ENCODE measurements around the gene TNFRSF13B.
"Not testable (repeated sequence)": the region's sequence is repeated elsewhere in the genome, so short reads cannot be mapped to it uniquely, and the experiment has no call there.

The TNFRSF13B gene

GRCh38 chr17:16926571-16927451 lies 45.1 kb downstream of the TNFRSF13B start:
- no peak for DNase-seq (ENCODE audit: low read depth in 2 of 2)

GRCh38 chr17:16926061-16926511 lies 45.8 kb downstream of the TNFRSF13B start:
- no peak for DNase-seq (ENCODE audit: low read depth in 2 of 2)

GRCh38 chr17:16925461-16926060 lies 46.4 kb downstream of the TNFRSF13B start:
- no peak for DNase-seq (ENCODE audit: low read depth in 2 of 2)

GRCh38 chr17:16924696-16925440 lies 47.0 kb downstream of the TNFRSF13B start:
- DNase-seq (ENCODE audit: low read depth in 2 of 2) = no peak

GRCh38 chr17:16923904-16924695 lies 47.8 kb downstream of the TNFRSF13B start:
- DNase-seq (ENCODE audit: low read depth in 2 of 2) = no peak

GRCh38 chr17:16923097-16923903 lies 48.6 kb downstream of the TNFRSF13B start:
- no peak for DNase-seq (ENCODE audit: low read depth in 2 of 2)

GRCh38 chr17:16922386-16923096 lies 49.4 kb downstream of the TNFRSF13B start:
- no peak for DNase-seq (ENCODE audit: low read depth in 2 of 2)

- DNase-seq (ENCODE audit: low read depth in 2 of 2) = not testable (repeated sequence)
These were observed 50.5 kb downstream of the TNFRSF13B start for GRCh38 chr17:16921451-16921850.

- no peak for DNase-seq (ENCODE audit: low read depth in 2 of 2)
These were observed 51.3 kb downstream of the TNFRSF13B start for GRCh38 chr17:16920628-16921020.

- DNase-seq (ENCODE audit: low read depth in 2 of 2) = no peak
These were observed 52.0 kb downstream of the TNFRSF13B start for GRCh38 chr17:16919663-16920627.

- no peak for DNase-seq (ENCODE audit: low read depth in 2 of 2)
These were observed 53.5 kb downstream of the TNFRSF13B start for GRCh38 chr17:16918443-16918842.

- DNase-seq (ENCODE audit: low read depth in 2 of 2) = no peak
These were observed 54.1 kb downstream of the TNFRSF13B start for GRCh38 chr17:16917671-16918394.

- DNase-seq (ENCODE audit: low read depth in 2 of 2) = no peak
These were observed 55.4 kb downstream of the TNFRSF13B start for GRCh38 chr17:16916557-16916920.

- no peak for DNase-seq (ENCODE audit: low read depth in 2 of 2)
These were observed 56.0 kb downstream of the TNFRSF13B start for GRCh38 chr17:16915752-16916556.

GRCh38 chr17:16913463-16913862 lies 58.5 kb downstream of the TNFRSF13B start:
- no peak for DNase-seq (ENCODE audit: low read depth in 2 of 2)

GRCh38 chr17:16912021-16912962 lies 59.6 kb downstream of the TNFRSF13B start:
- DNase-seq (ENCODE audit: low read depth in 2 of 2) = no peak

All from stimulated activated CD8-positive, alpha-beta memory T cell treated with anti-CD3 and anti-CD28 coated beads, Interleukin-2, amount 100 ng/mL, for 1 hour (primary cell).